Activated CD8-positive, alpha-beta memory T cell treated with anti-CD3 and anti-CD28 coated beads, Interleukin-2, amount 10 ng/mL, durations not matched to agents 7 days and 5 days (primary cell): Measurements from ENCODE around the gene PDGFA. TPM values are rescaled to one million over a fixed set of nuclear protein-coding genes. Genes with fewer than 3 reads are reported as not detected.

ENCODE experiments used
- ATAC-seq: fragments of 150-1000 bp; cut with Tn5 transposase; one replicate; pipeline ENCODE4 v1.10.0; 2021; ENCODE audit warnings: moderate library complexity
- CTCF ChIA-PET: fragments of 350-600 bp; sonication (Branson Sonifier 250); formaldehyde crosslinking; loops from one replicate; lab custom pipeline; 2021; ENCODE audit warnings: antibody characterized with exemption; lab: Charles Lee
- DNase-seq: peaks from one replicate; pipeline ENCODE4 v3.0.0-alpha.2; 2020
- H3K27ac Mint-ChIP-seq: one replicate; pipeline ENCODE4 v1.8.0; 2021; ENCODE audit warnings: mild to moderate bottlenecking, mixed read lengths
- H3K27me3 Mint-ChIP-seq: one replicate; pipeline ENCODE4 v1.8.0; 2021; ENCODE audit warnings: mixed read lengths
- H3K36me3 Mint-ChIP-seq: one replicate; pipeline ENCODE4 v1.8.0; 2021; ENCODE audit warnings: mild to moderate bottlenecking, mixed read lengths
- H3K4me1 Mint-ChIP-seq: one replicate; pipeline ENCODE4 v1.8.0; 2021; ENCODE audit warnings: mixed read lengths
- H3K4me3 Mint-ChIP-seq: one replicate; pipeline ENCODE4 v1.8.0; 2021; ENCODE audit warnings: mild to moderate bottlenecking, moderate library complexity, mixed read lengths
- H3K9me3 Mint-ChIP-seq: one replicate; pipeline ENCODE4 v1.8.0; 2022; ENCODE audit warnings: low read depth, mixed read lengths
- total RNA-seq, 2 experiments: library from RNA; stranded (reverse); gene quantifications; one replicate each; pipeline ENCODE4 v1.2.3, GENCODE V29; 2021

PDGFA gene
- total RNA-seq, 2 experiments from 2014 or later: 0.67 to 2.3 TPM

- Mint-ChIP-seq H3K4me3 (no peak overlapping the region), H3K27ac (no peak overlapping the region), H3K4me1 (peaks cover 3% of the 10 kb centered on the region), H3K27me3 (peaks cover 6% of the 10 kb centered on the region), H3K36me3 (no peaks in the 10 kb centered on the region), H3K9me3 (no peaks in the 10 kb centered on the region)
- CTCF ChIA-PET: no interaction called here
- ATAC-seq (no peak), DNase-seq (no peak)
These were observed 64.3 kb downstream of the PDGFA start for GRCh38 chr7:455110-455928.

- DNase-seq (no peak), ATAC-seq (no peak)
- Mint-ChIP-seq H3K36me3 (no peaks in the 10 kb centered on the region), H3K27me3 (peaks cover 6% of the 10 kb centered on the region), H3K4me3 (no peak overlapping the region), H3K27ac (no peak overlapping the region), H3K4me1 (peaks cover 3% of the 10 kb centered on the region), H3K9me3 (no peaks in the 10 kb centered on the region)
- CTCF ChIA-PET: no interaction called here
These were observed 65.1 kb downstream of the PDGFA start for GRCh38 chr7:454356-455109.

GRCh38 chr7:453597-454306, 65.9 kb downstream of the PDGFA start:
- no peak overlapping the region for H3K27ac Mint-ChIP-seq
- DNase-seq: no peak
- no peak for ATAC-seq

GRCh38 chr7:452791-453455, 66.7 kb downstream of the PDGFA start:
- CTCF ChIA-PET: no interaction called here
- Mint-ChIP-seq H3K27ac (no peak overlapping the region), H3K4me1 (peaks cover 5% of the 10 kb centered on the region), H3K4me3 (no peak overlapping the region), H3K9me3 (no peaks in the 10 kb centered on the region), H3K36me3 (no peaks in the 10 kb centered on the region), H3K27me3 (peaks cover 6% of the 10 kb centered on the region)
- DNase-seq: no peak
- no peak for ATAC-seq

More at GRCh38 chr7:453597-454306, 65.9 kb downstream of the PDGFA start:
- H3K4me3 Mint-ChIP-seq: no peak overlapping the region
- CTCF ChIA-PET: no interaction called here
- peaks cover 5% of the 10 kb centered on the region for H3K4me1 Mint-ChIP-seq
- no peaks in the 10 kb centered on the region for H3K9me3 Mint-ChIP-seq
- no peaks in the 10 kb centered on the region for H3K36me3 Mint-ChIP-seq
- peaks cover 6% of the 10 kb centered on the region for H3K27me3 Mint-ChIP-seq

GRCh38 chr7:452226-452751, 67.4 kb downstream of the PDGFA start:
- DNase-seq (no peak), ATAC-seq (no peak)
- H3K4me1 Mint-ChIP-seq: peaks cover 5% of the 10 kb centered on the region
- CTCF ChIA-PET: no interaction called here
- no peak overlapping the region for H3K27ac Mint-ChIP-seq
- H3K4me3 Mint-ChIP-seq: no peak overlapping the region
- H3K9me3 Mint-ChIP-seq: no peaks in the 10 kb centered on the region
- H3K36me3 Mint-ChIP-seq: no peaks in the 10 kb centered on the region
- peaks cover 6% of the 10 kb centered on the region for H3K27me3 Mint-ChIP-seq

GRCh38 chr7:451255-452225, 68.1 kb downstream of the PDGFA start:
- Mint-ChIP-seq H3K27me3 (peaks cover 6% of the 10 kb centered on the region), H3K36me3 (no peaks in the 10 kb centered on the region), H3K4me1 (peaks cover 5% of the 10 kb centered on the region), H3K4me3 (no peak overlapping the region), H3K27ac (no peak overlapping the region), H3K9me3 (no peaks in the 10 kb centered on the region)
- no peak for ATAC-seq
- CTCF ChIA-PET: no interaction called here
- no peak for DNase-seq

GRCh38 chr7:450741-451140, 68.9 kb downstream of the PDGFA start:
- DNase-seq (no peak), ATAC-seq (no peak)
- Mint-ChIP-seq H3K9me3 (no peaks in the 10 kb centered on the region), H3K36me3 (no peaks in the 10 kb centered on the region), H3K4me3 (no peak overlapping the region), H3K4me1 (peaks cover 5% of the 10 kb centered on the region), H3K27me3 (peaks cover 6% of the 10 kb centered on the region), H3K27ac (no peak overlapping the region)
- CTCF ChIA-PET: no interaction called here

- no peak overlapping the region for H3K4me3 Mint-ChIP-seq
- DNase-seq (no peak), ATAC-seq (no peak)
- CTCF ChIA-PET: no interaction called here
- peaks cover 5% of the 10 kb centered on the region for H3K4me1 Mint-ChIP-seq
- H3K9me3 Mint-ChIP-seq: no peaks in the 10 kb centered on the region
- no peak overlapping the region for H3K27ac Mint-ChIP-seq
- H3K36me3 Mint-ChIP-seq: no peaks in the 10 kb centered on the region
- H3K27me3 Mint-ChIP-seq: peaks cover 6% of the 10 kb centered on the region
These were observed 69.6 kb downstream of the PDGFA start for GRCh38 chr7:450036-450435.

GRCh38 chr7:449324-450019, 70.2 kb downstream of the PDGFA start:
- Mint-ChIP-seq H3K27ac (no peak overlapping the region), H3K4me1 (peaks cover 5% of the 10 kb centered on the region), H3K27me3 (peaks cover 6% of the 10 kb centered on the region), H3K4me3 (no peak overlapping the region), H3K9me3 (no peaks in the 10 kb centered on the region), H3K36me3 (no peaks in the 10 kb centered on the region)
- DNase-seq (no peak), ATAC-seq (no peak)
- CTCF ChIA-PET: no interaction called here

GRCh38 chr7:447523-447922, 72.1 kb downstream of the PDGFA start:
- CTCF ChIA-PET: no interaction called here
- H3K36me3 Mint-ChIP-seq: no peaks in the 10 kb centered on the region
- peaks cover 6% of the 10 kb centered on the region for H3K27me3 Mint-ChIP-seq
- peaks cover 5% of the 10 kb centered on the region for H3K4me1 Mint-ChIP-seq
- H3K9me3 Mint-ChIP-seq: no peaks in the 10 kb centered on the region
- no peak overlapping the region for H3K27ac Mint-ChIP-seq
- no peak overlapping the region for H3K4me3 Mint-ChIP-seq
- DNase-seq (no peak), ATAC-seq (no peak)
